Measurements from ENCODE around the gene NLGN4Y. TPM values are rescaled to one million over a fixed set of nuclear protein-coding genes. Genes with fewer than 3 reads are reported as not detected.

Gene NLGN4Y
- total RNA-seq, 1 experiment from 2014 or later, result not detected

DNA sequence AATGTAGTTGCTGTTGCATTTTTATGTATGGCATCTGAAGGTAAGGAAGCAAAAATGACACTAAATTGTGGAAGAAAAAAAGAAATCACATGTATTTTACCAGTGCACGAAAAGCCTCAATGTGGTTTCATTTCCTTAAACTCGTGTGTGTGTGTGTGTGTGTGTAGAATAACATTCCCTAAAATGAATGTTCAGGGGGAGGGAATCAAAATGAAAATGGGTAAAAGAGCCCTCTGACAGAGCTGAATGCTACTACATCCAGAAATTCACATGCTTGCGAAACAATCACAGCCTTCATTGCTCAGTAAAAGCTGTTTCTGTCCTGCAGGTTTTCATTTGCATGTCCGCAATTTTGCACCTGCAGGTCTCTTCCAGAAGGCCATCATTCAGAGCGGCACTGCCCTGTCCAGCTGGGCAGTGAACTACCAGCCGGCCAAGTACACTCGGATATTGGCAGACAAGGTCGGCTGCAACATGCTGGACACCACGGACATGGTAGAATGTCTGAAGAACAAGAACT lies 305.1 kb downstream of the NLGN4Y start:
- Mint-ChIP-seq H3K9me3 (no peaks in the 10 kb centered on the region), H3K36me3 (ENCODE audit: insufficient read depth in 1 of 3, low read depth in 3 of 3) (no peaks in the 10 kb centered on the region), H3K27me3 (ENCODE audit: low read depth) (no peaks in the 10 kb centered on the region), H3K27ac (no peak overlapping the region), H3K4me3 (no peak overlapping the region), H3K4me1 (no peaks in the 10 kb centered on the region)
- Histone ChIP-seq H2BK12ac (ENCODE audit: insufficient read length, low read depth, low read length) (no peak overlapping the region), H4K8ac (replicated peaks; ENCODE audit: insufficient read length, low read depth, low read length) (no peak overlapping the region), H4K20me1 (ENCODE audit: control insufficient read depth, insufficient read depth, insufficient read length) (no peaks in the 10 kb centered on the region), H3K18ac (ENCODE audit: insufficient read length, low read depth, low read length) (no peak overlapping the region), H3K23me2 (ENCODE audit: insufficient read length, low read depth, low read length, poor library complexity, severe bottlenecking) (no peaks in the 10 kb centered on the region), H3K4ac (ENCODE audit: low read depth, low read length) (no peak overlapping the region), H3K4me2 (ENCODE audit: insufficient read depth, insufficient read length, low read length) (no peak overlapping the region), H3K79me1 (ENCODE audit: insufficient read depth, low read depth, low read length, poor library complexity, severe bottlenecking) (no peaks in the 10 kb centered on the region), H4K5ac (ENCODE audit: insufficient read length, low read depth, low read length) (no peak overlapping the region), H3T11ph (ENCODE audit: low read length) (no peak overlapping the region), H3K9me3 (ENCODE audit: control insufficient read depth, low read depth, low read length) (no peaks in the 10 kb centered on the region), H2AK5ac (ENCODE audit: insufficient read length, low read length) (no peak overlapping the region), H3K23ac (ENCODE audit: insufficient read length, low read depth, low read length) (no peak overlapping the region), H4K91ac (ENCODE audit: insufficient read length, low read depth, low read length) (no peak overlapping the region), H3K79me2 (ENCODE audit: insufficient read depth, low read length) (no peaks in the 10 kb centered on the region), H2BK20ac (ENCODE audit: low read depth, low read length, poor library complexity, severe bottlenecking) (no peak overlapping the region), H2AFZ (ENCODE audit: low read length) (no peak overlapping the region), H2BK5ac (ENCODE audit: insufficient read length, low read length) (no peak overlapping the region), H2BK120ac (ENCODE audit: low read depth, low read length, poor library complexity, severe bottlenecking) (no peak overlapping the region), H3K27me3 (ENCODE audit: insufficient read depth, low read length) (no peaks in the 10 kb centered on the region), H3K4me1 (ENCODE audit: insufficient read depth, low read length) (no peaks in the 10 kb centered on the region), H3K9ac (ENCODE audit: extremely low read depth, insufficient read length, low read length) (no peak overlapping the region), H2BK15ac (ENCODE audit: low read depth, low read length) (no peak overlapping the region), H3K27ac (ENCODE audit: insufficient read length, low read depth, low read length) (no peak overlapping the region), H3K56ac (ENCODE audit: insufficient read length, low read depth, low read length) (no peak overlapping the region), H3K14ac (ENCODE audit: insufficient read depth, low read length) (no peak overlapping the region)
- no peak for DNase-seq
- no CpG with 5 or more reads among the region's 9 CpGs for WGBS (ENCODE audit: extremely low coverage, insufficient read length, low lambda C conversion rate)
- TF ChIP-seq, protein P1, sequence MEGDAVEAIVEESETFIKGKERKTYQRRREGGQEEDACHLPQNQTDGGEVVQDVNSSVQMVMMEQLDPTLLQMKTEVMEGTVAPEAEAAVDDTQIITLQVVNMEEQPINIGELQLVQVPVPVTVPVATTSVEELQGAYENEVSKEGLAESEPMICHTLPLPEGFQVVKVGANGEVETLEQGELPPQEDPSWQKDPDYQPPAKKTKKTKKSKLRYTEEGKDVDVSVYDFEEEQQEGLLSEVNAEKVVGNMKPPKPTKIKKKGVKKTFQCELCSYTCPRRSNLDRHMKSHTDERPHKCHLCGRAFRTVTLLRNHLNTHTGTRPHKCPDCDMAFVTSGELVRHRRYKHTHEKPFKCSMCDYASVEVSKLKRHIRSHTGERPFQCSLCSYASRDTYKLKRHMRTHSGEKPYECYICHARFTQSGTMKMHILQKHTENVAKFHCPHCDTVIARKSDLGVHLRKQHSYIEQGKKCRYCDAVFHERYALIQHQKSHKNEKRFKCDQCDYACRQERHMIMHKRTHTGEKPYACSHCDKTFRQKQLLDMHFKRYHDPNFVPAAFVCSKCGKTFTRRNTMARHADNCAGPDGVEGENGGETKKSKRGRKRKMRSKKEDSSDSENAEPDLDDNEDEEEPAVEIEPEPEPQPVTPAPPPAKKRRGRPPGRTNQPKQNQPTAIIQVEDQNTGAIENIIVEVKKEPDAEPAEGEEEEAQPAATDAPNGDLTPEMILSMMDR (conservative IDR thresholded peaks at IDR 0.05), result no peak

All from H9 (cell line).